Peyer's patch (tissue), 4 donors: ENCODE results near the gene IGFBP5.

ENCODE experiments used
- CTCF ChIP-seq, 6 experiments: fragments of 450-650 bp in 4 of 6; fragments of 200-600 bp in 2 of 6; sonication (generic) in 1 of 6; IDR thresholded peaks; one replicate each; pipeline ENCODE4 v1.5.1; 2017 to 2019; ENCODE audit warnings: antibody characterized with exemption in 6 of 6, mild to moderate bottlenecking in 3 of 6, moderate library complexity in 1 of 6
- POLR2A ChIP-seq, 2 donors: fragments of 450-650 bp; IDR thresholded peaks; one replicate each; pipeline ENCODE4 v1.5.1; 2017; ENCODE audit warnings: antibody characterized with exemption in 2 of 2, mild to moderate bottlenecking in 2 of 2, moderate library complexity in 2 of 2

- TF ChIP-seq CTCF (IDR thresholded peaks at IDR 0.05) (no peak), POLR2A (IDR thresholded peaks at IDR 0.05) (no peak)
Observed at GRCh38 chr2:216716109-216716508, 20.8 kb upstream of the IGFBP5 start.
